Activated T-cell treated with anti-CD3 and anti-CD28 coated beads, Interleukin-2, amount 50 U/mL, for 4 hours (primary cell): ENCODE results near the gene CDYL. TPM values are rescaled to one million over a fixed set of nuclear protein-coding genes. Genes with fewer than 3 reads are reported as not detected.

Experiments used
- ATAC-seq, 2 donors: fragments of 200-7000 bp; cut with Tn5 transposase; one replicate each; pipeline ENCODE4 v1.10.0; 2021
- DNase-seq: peaks from one replicate; pipeline ENCODE4 v3.0.0-alpha.2; 2020
- H3K27me3 Mint-ChIP-seq: one replicate; pipeline ENCODE4 v1.8.0; 2021; ENCODE audit warnings: low read depth, mixed read lengths
- H3K36me3 Mint-ChIP-seq: one replicate; pipeline ENCODE4 v1.8.0; 2022; ENCODE audit warnings: mixed read lengths; ENCODE audit not compliant: insufficient read depth
- H3K4me1 Mint-ChIP-seq: one replicate; pipeline ENCODE4 v1.8.0; 2021; ENCODE audit warnings: low read depth, mixed read lengths
- H3K4me3 Mint-ChIP-seq: one replicate; pipeline ENCODE4 v1.8.0; 2021; ENCODE audit warnings: mild to moderate bottlenecking, moderate library complexity, mixed read lengths
- H3K9me3 Mint-ChIP-seq: one replicate; pipeline ENCODE4 v1.8.0; 2021; ENCODE audit warnings: mixed read lengths
- total RNA-seq, 3 donors: library from RNA; stranded (reverse); gene quantifications; one replicate each; pipeline ENCODE4 v1.2.1, GENCODE V29; 2021

The CDYL gene
- total RNA-seq, 3 donors from 2014 or later: 19.1 to 22.3 (median 21.4) TPM

DNA sequence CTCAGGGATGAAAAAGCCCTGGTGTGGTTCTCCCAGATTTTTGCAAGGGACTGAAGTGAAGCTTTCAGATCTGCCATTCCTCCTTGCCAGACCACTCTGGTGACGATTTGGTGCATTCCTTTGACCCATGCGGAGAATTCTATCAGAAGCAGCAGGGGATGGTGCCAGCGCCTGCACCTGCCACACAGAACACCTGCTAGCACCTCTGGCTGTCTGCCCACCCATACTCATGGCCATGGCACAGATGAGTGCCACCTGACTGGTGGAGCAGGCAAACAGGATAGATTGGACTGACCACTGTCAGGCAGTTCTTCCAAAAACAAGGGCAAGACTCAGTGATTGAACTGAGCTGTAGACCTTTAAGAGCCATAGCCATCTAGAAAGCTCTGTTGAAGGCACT, 107.1 kb downstream of the CDYL start:
- H3K36me3 Mint-ChIP-seq: no peaks in the 10 kb centered on the region
- no peak for ATAC-seq

DNA sequence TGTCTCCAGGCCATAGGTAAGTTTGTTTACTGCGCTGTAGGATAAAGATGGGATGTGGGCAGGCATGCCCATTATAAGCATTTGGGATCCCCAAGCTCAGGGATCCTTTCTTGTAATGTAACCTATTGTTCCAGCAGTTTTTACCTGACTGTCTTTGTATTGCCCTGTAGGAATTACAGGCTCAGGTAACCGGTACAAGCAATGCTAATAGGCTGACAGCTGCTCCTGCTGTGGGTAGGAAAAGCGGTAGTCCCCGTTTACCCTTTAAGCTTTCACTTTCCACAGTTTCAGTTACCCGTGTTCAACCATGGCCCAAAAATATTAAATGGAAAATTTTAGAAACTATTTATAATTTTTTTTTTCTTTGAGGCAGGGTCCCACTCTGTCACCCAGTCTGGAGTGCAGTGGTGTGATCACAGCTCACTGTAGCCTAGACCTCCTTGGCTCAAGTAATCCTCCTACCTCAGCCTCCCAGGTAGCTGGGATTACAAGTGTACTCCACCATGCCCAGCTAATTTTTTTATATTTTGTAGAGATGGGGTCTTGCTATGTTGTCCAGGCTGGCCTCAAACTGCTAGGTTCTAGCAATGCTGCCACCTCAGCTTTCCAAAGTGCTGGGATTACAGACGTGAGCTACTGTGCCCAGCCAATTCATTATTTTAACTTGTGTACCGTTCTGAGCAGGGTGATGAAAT, 108.6 kb downstream of the CDYL start:
- ATAC-seq (no peak), DNase-seq (no peak)
- Mint-ChIP-seq H3K36me3 (no peaks in the 10 kb centered on the region), H3K27me3 (no peaks in the 10 kb centered on the region), H3K9me3 (no peaks in the 10 kb centered on the region), H3K4me3 (no peak overlapping the region), H3K4me1 (peaks cover 61% of the 10 kb centered on the region)

More for the DNA sequence above, 107.1 kb downstream of the CDYL start:
- H3K4me3 Mint-ChIP-seq: no peak overlapping the region
- DNase-seq: no peak
- H3K27me3 Mint-ChIP-seq: no peaks in the 10 kb centered on the region
- peaks cover 61% of the 10 kb centered on the region for H3K4me1 Mint-ChIP-seq
- no peaks in the 10 kb centered on the region for H3K9me3 Mint-ChIP-seq

DNA sequence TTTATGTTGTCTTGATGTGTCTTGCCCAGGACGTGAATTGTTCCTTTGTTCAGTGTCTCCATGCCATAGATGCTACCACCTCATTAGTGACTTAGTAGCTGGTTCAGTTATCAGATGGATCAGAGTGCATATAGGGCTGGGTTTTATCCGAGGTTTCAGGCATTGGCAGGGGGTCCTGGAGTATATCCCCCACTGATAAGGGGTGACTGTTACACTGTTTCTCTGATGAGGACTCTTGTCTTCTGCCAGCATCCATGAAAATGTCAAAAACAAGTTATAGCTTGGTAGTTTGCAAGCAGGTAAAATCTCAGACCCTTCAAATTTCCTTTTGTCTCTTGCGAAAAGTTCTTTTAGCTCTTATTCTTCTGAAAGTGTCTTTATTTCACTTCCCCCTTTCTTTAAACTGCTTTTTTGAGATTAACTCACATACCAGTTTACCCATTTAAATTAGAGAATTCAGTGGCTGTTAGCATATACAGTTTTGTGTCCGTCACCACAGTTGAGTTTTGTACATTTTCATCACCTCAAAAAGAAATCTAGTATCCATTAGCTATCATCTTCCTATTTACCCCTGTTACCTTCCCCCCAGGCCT, 109.2 kb downstream of the CDYL start:
- peaks cover 55% of the 10 kb centered on the region for H3K4me1 Mint-ChIP-seq
- no peak for ATAC-seq
- DNase-seq: no peak
- H3K27me3 Mint-ChIP-seq: no peaks in the 10 kb centered on the region
- no peak overlapping the region for H3K4me3 Mint-ChIP-seq
- no peaks in the 10 kb centered on the region for H3K9me3 Mint-ChIP-seq
- H3K36me3 Mint-ChIP-seq: no peaks in the 10 kb centered on the region

DNA sequence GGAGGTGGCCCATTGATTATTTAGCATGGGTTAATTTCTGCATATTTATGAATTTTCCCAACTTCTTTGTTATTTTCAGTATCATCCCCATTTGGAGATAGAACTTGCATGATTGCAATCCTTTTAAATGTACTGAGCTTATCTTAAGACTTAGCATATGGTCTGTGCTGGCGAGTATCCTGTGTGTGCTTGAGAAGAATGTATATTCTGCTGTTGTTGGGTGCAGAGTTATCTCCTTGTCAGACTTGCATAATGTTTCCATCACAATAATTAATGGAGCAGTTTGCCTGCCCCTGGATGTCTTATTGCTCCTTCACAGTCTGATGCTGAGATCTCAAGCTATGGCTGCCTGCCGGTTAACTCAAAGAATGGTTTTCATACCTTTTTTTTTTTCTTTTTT, 112.6 kb downstream of the CDYL start:
- Mint-ChIP-seq H3K27me3 (no peaks in the 10 kb centered on the region), H3K4me3 (no peak overlapping the region), H3K36me3 (peaks cover 22% of the 10 kb centered on the region), H3K4me1 (peaks cover 34% of the 10 kb centered on the region), H3K9me3 (no peaks in the 10 kb centered on the region)
- DNase-seq (no peak), ATAC-seq (no peak)

DNA sequence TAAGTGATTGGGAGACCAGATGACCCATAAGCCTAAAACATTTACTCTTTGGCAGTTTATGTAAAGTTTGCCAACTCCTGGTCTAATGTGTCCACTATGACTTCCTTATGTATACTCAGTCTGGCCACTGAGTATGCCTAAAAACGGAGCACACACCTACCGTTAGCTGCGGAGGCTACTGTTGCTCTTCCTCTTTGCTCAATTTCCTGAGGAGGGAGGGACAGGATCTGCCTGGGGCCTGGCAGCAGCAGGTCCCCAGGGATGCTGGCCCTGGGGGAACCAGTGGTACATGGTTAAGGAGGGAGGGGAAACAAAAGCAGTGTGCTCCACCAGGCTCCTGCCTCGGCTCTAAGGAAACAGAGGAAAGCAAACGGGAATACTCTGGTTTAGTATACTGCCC, 113.5 kb downstream of the CDYL start:
- peaks cover 25% of the 10 kb centered on the region for H3K4me1 Mint-ChIP-seq
- DNase-seq: no peak
- no peak overlapping the region for H3K4me3 Mint-ChIP-seq
- H3K36me3 Mint-ChIP-seq: peaks cover 31% of the 10 kb centered on the region
- H3K27me3 Mint-ChIP-seq: no peaks in the 10 kb centered on the region
- no peaks in the 10 kb centered on the region for H3K9me3 Mint-ChIP-seq
- ATAC-seq: no peak

DNA sequence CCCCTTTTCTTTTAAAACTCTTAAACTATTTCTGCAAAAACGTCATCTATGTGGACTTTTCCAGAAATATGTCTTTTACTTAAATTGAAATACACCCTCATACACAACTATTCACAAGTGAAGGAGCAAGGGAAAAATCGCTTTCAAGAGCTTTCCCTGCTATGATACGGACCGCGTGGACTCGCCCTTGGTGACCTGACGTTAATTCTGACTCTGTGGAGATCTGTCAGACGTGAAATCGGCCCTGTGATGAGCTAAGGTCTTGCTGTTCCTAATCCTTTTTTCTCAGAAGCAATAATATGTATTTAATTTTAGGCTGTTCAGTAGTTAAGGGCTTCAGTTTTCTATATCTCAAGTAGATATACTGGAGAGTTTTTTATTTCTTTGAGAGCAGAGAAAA, 114.0 kb downstream of the CDYL start:
- no peaks in the 10 kb centered on the region for H3K27me3 Mint-ChIP-seq
- no peak overlapping the region for H3K4me3 Mint-ChIP-seq
- ATAC-seq (no peak), DNase-seq (no peak)
- no peaks in the 10 kb centered on the region for H3K9me3 Mint-ChIP-seq
- peaks cover 25% of the 10 kb centered on the region for H3K4me1 Mint-ChIP-seq
- H3K36me3 Mint-ChIP-seq: peaks cover 32% of the 10 kb centered on the region

DNA sequence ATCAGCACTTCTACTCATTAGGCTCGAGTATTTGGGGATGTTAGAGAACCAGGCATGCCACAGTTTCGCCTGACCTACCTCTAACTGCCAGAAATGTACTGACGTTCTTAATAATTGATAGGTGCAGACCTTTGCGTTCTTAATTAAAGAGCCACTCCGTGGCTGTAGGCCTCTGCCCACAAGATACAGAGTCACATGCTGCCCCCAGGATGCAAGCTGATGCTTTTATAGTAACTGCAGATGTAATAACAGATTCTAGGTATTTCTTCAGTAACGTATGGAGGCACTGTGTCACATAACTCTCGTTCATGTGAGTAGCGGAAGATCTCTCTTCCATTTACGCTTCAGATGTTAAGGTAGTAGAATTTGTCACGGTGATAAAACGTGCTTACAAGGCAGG, 114.4 kb downstream of the CDYL start:
- no peak for DNase-seq
- peaks cover 23% of the 10 kb centered on the region for H3K4me1 Mint-ChIP-seq
- no peaks in the 10 kb centered on the region for H3K27me3 Mint-ChIP-seq

DNA sequence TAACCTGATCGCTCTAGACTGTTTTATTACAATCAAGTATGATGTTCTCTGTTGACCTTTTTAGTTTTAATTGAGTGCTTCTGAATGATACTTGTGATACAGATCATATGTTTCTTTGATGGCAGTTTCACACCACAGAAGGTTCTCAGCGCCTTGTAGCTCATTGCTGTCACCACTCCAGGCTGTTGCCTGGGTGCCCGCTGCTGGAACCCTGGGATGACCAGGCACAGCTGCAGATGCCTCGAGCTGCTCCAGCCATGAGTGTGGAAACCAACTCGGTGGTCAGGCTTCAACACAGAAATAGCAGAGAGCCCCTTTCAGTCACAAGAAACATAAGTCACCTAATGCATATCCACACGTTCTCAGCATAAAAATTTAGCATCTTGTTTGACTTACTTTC, 114.9 kb downstream of the CDYL start:
- no peak for ATAC-seq
- Mint-ChIP-seq H3K36me3 (peaks cover 35% of the 10 kb centered on the region), H3K27me3 (no peaks in the 10 kb centered on the region), H3K4me1 (peaks cover 19% of the 10 kb centered on the region), H3K9me3 (no peaks in the 10 kb centered on the region), H3K4me3 (no peak overlapping the region)
- no peak for DNase-seq

More for the DNA sequence above, 114.4 kb downstream of the CDYL start:
- no peak overlapping the region for H3K4me3 Mint-ChIP-seq
- H3K36me3 Mint-ChIP-seq: peaks cover 32% of the 10 kb centered on the region
- no peak for ATAC-seq
- no peaks in the 10 kb centered on the region for H3K9me3 Mint-ChIP-seq

DNA sequence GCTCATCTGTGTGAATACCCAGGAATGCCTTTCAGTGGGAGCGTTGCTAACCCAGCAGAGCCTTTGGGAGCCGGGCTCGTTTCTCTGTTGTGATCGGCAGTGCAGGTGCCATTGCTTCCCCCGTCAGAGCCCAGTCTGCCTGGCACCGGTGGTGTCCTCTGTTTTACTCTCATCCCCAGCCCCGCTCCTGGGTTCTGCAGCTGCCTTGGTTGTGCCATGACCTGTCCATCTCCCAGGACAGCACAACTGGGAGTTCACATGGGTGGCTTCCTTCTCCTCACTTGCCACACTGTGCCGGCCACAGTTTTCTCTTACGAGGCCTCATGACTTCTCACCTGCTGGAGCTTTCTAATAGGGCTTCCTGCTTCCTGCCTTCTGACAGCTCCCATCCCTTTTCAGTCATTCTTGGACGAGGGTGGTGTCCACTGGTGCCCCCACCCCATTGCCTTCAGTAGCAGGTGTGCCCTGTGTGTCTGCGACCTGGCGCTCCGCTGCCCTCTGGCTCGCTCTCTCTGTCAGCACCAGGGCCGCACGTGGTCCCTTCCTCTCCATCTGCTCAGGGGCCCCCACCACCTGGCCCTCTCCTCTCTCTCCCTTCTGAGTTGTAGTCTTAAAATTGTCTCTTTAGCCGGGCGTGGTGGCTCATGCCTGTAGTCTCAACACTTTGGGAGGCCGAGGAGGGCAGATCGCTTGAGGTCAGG, 116.7 kb downstream of the CDYL start:
- Mint-ChIP-seq H3K36me3 (peaks cover 46% of the 10 kb centered on the region), H3K4me1 (peaks cover 7% of the 10 kb centered on the region), H3K27me3 (no peaks in the 10 kb centered on the region), H3K9me3 (no peaks in the 10 kb centered on the region), H3K4me3 (no peak overlapping the region)
- ATAC-seq: no peak
- DNase-seq: no peak

DNA sequence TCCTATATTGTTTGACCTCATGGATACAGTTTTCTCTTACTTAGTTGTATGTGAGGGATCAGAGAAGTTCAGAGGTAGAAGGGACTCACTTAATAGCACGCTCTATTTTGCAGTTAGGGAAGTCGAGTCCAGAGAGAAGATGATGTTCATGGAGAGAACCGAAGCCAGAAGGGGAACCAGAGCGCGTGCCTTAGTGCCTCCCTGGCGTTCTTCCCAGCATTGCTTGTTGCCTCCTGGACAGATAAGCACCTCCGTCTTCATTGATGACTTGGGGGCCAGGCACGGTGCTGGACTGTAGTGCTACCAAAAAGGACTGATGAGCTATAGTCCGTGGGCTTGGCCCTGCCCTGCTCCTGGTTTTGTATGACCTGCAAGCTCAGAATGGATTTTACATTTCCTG, 117.8 kb downstream of the CDYL start:
- peaks cover 2% of the 10 kb centered on the region for H3K9me3 Mint-ChIP-seq
- no peaks in the 10 kb centered on the region for H3K27me3 Mint-ChIP-seq
- ATAC-seq: no peak
- peaks cover 56% of the 10 kb centered on the region for H3K36me3 Mint-ChIP-seq
- H3K4me3 Mint-ChIP-seq: no peak overlapping the region
- DNase-seq: no peak
- H3K4me1 Mint-ChIP-seq: no peaks in the 10 kb centered on the region

DNA sequence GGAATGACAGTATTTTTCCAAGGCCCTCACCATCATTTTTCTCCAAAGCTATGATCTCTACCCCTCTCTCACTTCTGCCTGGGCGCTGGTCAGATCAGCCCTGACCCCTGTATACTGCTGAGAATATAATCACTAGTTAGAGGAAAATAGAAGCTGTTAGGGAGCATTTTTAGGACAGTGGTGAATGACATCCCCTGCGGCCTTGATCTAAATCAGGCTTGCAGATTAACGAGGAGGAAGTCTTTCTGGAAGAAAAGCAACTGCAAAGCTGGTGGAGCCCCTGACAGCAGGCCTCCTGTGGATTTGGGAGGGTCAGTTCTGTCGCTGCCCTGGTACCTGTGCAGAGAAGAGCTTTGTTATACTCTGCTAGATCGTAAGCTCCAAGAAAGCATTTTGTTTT, 119.8 kb downstream of the CDYL start:
- H3K4me1 Mint-ChIP-seq: no peaks in the 10 kb centered on the region
- H3K36me3 Mint-ChIP-seq: peaks cover 66% of the 10 kb centered on the region
- DNase-seq (no peak), ATAC-seq (no peak)
- no peaks in the 10 kb centered on the region for H3K27me3 Mint-ChIP-seq
- H3K4me3 Mint-ChIP-seq: no peak overlapping the region
- H3K9me3 Mint-ChIP-seq: peaks cover 7% of the 10 kb centered on the region

DNA sequence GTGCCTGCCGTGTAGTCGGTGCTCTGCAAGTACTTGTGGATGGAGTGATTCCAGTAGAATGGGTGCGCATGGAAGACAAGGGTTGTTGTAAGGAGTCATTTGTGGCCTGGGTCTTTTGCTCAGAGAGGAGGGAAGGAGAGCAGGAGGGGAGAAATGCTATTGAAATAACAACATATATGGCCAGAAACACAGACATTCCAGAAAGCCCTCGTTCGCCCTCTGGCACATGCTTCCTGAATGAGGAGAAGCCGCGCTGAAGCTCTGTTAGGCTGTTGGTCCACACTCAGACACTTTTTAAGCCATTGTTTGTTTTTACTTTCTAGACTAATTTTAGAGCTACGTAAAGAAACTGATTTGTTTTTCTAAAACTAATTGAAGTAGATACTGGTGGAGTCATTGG, 120.2 kb downstream of the CDYL start:
- Mint-ChIP-seq H3K36me3 (peaks cover 66% of the 10 kb centered on the region), H3K4me3 (no peak overlapping the region), H3K27me3 (no peaks in the 10 kb centered on the region), H3K9me3 (peaks cover 7% of the 10 kb centered on the region), H3K4me1 (no peaks in the 10 kb centered on the region)
- DNase-seq (no peak), ATAC-seq (no peak)

DNA sequence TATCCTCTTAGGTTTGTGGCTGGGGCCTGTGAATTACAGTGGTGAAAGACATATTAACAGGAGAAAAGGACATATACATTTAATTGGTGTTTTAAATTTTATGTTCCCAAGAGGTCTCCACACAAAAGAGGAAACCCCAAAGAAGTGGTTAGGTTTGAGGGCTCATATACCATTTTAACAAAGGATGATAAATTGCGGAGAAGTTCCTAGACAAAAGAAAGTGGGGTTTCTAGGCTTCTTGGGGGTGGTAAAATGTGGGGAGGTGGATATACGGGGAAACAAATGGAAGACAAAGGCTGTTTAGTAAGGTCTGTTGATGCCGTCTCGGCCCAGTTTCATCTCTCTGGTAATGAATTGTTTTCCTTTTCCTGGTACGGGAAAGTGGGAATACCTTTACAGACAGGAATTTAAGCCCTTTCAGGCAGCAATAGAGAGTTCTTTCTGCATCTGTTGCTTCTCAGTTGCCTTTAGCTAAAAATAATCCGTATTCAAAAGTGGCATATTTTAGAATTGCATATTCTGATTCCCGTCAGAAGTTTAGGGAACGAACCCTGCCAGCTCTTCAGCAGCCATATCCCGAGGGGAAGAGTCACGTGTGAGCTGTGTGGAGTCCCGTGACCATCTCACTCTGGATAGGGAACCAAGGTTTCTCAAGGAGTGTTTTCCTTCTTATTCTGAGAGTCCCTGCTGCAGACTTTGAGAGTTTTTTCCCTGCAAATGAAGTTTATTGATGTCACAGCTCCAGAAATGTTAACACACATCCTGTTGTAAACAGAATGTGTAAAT, 123.2 kb downstream of the CDYL start:
- H3K9me3 Mint-ChIP-seq: peaks cover 7% of the 10 kb centered on the region
- ATAC-seq: no peak
- H3K36me3 Mint-ChIP-seq: peaks cover 51% of the 10 kb centered on the region
- no peak overlapping the region for H3K4me3 Mint-ChIP-seq
- no peaks in the 10 kb centered on the region for H3K27me3 Mint-ChIP-seq
- DNase-seq: no peak
- H3K4me1 Mint-ChIP-seq: peaks cover 1% of the 10 kb centered on the region

DNA sequence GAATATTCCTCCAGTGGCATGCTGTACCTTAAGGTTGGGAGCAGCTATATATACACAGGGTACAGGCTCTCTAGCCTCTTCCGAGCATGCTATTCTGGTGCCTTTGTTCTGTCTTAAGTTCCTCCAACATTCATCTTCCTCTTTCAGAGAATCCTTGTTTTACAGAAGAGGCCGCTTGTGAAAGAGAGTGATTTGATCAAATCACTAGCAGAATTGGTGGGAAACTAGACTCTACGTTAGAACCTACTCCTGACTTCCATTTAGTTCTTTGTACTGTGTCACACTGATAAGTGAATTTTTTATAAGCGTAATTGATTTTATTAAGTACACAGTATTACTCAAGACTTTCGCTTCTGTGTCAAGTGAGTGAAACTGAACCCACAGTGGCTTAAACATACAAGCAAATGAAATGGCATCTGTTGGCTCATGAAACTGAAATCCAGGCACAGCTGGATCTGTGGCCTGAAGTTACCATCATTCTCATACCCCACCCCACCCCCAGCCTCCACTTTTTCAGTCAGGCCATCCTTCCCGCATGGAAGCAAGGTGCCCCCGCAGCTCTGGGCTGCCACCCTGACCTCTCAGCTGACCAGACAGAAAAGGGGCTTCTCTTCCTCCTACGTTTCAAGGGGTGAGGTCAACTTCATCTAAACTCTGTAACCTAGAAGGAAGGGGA, 125.3 kb downstream of the CDYL start:
- peaks cover 20% of the 10 kb centered on the region for H3K4me1 Mint-ChIP-seq
- ATAC-seq (peak in 1 of 2 donors; percentile 7), DNase-seq (no peak)
- H3K4me3 Mint-ChIP-seq: no peak overlapping the region
- peaks cover 7% of the 10 kb centered on the region for H3K9me3 Mint-ChIP-seq
- no peaks in the 10 kb centered on the region for H3K27me3 Mint-ChIP-seq
- peaks cover 40% of the 10 kb centered on the region for H3K36me3 Mint-ChIP-seq
